ELF-1 (cell line): Measurements from ENCODE around the gene MLANA.

Experiments used
- DNase-seq: peaks from one replicate; pipeline ENCODE4 v3.0.0-alpha.2; 2016; ENCODE audit warnings: low read depth, low spot score

Gene MLANA

GRCh38 chr9:5890641-5891040, at the start of gene MLANA:
Gene MLANA (plus strand): TSS chr9:5890889. CDS start chr9:5892475, 1,586 bp downstream.
- no peak for DNase-seq

DNA sequence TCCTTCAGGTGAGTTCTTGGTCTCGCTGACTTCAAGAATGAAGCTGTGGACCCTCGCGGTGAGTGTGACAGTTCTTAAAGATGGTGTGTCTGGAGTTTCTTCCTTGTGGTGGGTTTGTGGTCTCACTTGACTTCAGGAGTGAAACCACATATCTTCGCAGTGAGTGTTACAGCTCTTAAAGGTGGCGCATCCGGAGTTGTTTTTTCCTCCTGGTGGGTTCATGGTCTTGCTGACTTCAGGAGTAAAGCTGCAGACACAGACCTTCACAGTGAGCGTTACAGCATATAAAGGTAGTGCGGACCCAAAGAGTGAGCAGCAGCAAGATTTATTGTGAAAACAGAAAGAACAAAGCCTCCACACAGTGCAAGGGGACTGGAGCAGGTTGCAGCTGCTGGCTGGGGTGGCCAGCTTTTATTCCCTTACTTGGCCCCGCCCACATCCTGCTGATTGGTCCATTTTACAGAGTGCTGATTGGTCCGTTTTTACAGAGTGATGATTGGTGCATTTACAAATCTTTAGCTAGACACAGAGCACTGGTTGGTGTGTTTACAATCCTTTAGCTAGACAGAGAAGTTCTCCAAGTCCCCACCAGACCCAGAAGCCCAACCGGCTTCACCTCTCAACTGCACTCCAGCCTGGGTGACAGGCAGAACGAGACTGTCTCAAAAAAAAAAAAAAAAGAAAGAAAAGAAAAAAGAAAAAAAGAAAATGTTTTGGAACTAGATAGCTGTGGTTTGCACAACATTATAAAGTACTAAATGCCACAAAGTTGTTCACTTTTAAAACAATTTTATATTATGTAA, 48.7 kb upstream of the MLANA start:
- peak; percentile 41 for DNase-seq

DNA sequence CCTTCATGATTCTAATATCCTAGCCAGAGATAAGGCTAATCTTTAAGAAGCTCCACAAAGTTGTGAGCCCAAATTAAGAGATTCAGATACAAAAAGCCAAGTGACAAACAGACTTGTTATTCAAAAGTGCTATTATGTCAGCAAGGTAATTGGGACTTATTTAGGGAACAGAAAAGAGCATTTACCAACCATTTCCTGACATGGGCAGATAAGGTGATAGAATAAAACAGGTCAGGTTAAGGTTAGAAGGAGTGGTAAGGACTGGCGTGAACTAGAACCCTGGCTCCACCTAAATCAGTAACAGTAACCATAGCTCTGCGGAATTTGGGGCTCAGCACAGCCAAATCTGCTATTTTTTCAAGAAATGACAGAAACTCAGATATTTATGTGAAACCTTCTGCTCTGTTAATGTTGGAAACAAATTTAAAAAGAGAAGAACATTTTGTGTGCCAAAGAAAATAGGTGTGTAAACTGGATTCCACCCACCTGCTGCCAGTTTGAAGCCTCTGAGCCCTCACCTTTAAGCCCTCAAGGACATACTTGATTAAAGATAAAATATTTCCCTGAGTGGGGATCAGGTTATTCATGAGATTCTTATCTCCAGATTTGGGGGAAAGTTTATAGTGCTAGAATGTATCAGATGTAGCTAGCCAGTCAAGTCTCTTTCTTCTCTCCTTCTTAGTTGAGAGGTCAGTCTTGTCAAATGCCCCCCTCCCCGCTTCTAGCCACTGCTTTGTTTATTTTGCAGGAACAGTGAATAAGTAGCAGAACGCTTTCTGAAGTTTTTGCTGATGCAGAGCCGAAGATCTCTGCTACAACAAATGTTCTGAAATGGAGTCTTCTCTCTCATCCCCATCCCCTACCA, 47.5 kb upstream of the MLANA start:
- no peak for DNase-seq

GRCh38 chr9:5843794-5844471, 46.8 kb upstream of the MLANA start:
- peak; percentile 69 for DNase-seq

GRCh38 chr9:5845157-5845531, 45.5 kb upstream of the MLANA start:
- no peak for DNase-seq

GRCh38 chr9:5846096-5846495, 44.6 kb upstream of the MLANA start:
- no peak for DNase-seq

DNA sequence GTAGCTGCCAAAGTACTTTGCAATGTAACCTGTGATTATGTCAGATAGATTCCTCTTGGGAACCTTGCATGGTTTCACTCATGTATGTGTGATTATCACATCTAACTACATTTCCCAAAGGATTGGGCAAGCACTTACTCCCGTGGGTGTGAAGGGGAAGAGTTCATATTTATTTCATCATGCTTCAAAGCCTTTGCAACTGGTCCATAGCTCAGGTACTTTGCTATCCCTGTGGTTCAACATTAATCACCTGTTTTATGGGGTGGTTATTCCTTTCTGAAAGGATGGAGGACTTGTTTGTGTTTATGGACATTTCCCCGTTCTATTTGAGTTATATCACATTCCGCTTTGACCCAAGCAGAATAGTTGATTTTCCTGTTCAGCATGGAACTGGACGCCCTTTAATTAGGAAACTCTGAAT, 44.2 kb upstream of the MLANA start:
- no peak for DNase-seq

DNA sequence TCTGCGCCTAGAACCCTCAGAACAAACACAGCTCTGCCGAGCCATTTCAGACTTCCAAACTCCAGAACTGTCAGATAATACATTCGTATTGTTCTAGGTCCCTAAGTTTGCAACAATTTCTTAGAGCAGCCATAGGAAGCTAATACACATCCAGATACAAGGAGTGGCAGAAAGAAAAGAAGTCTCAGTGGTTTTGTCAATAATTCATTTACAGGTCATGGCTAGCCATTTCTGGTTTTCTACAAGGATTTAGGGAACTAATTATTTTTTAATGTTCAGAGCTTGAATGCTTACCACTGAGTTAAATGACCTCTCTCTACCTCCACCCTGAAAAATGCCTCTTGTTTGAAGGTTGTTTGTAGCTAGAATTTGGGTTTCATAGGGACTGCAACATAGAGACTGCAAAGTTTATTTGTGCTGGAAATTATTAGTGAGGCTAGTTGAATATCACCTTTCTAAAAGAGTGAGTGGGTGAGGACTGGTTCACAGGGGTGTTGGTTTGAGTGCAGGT, 42.3 kb upstream of the MLANA start:
- no peak for DNase-seq

- no peak for DNase-seq
Measured at GRCh38 chr9:5850724-5851122, 40.0 kb upstream of the MLANA start.

DNA sequence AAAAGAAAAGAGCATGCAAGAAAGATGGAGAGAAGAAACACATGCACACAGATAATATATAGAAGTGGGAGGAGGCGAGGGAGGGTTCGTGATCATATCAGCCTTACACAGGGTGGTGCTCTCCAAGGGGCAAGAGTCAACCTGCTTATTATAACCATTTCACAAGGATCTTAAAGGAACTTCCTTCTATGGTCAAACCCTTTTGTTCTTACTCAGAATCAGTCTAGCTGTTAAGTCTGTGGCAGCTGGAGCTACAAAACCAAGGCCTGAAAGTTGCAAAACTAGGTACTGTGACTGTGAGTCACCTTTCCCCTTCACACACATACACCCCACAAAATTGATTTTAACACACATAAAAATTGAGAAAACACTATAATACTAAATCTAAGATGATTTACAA, 39.2 kb upstream of the MLANA start:
- no peak for DNase-seq

- no peak for DNase-seq
Measured at GRCh38 chr9:5852987-5853386, 37.7 kb upstream of the MLANA start.

GRCh38 chr9:5853617-5854016, 37.1 kb upstream of the MLANA start:
- DNase-seq, result no peak

DNA sequence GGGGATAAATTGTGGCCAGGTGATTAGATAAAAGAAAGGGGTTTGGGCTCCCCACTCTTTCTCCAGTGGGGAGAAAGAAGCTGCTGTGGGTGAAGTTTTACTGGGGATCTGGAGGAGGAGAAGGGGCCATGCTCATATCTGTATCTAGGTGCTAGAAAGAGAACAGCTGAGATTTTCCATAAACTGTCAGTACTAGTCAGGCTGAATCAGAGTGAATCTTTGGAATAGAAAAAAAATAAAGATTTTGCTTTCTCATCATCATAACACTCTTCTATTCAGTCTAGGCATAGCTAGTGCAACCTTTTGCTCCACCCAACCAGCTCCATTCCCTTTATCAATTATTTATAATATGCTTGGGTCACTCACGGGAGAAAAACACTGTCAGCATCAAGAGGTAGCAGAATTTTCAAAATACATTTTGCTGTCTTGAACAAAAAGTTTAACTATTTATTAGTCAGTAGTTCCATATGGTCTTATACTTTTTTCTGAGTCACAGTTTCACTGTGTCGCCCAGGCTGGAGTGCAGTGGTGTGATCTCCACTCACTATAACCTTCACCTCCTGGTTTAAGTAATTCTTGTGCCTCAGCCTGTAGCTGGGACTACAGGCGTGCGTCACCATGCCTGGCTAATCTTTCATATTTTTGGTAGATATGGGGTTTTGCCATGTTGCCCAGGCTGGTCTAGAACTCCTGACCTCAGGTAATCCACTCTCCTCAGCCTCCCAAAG, 36.5 kb upstream of the MLANA start:
- no peak for DNase-seq

- DNase-seq, result no peak
Measured at GRCh38 chr9:5857928-5858327, 32.8 kb upstream of the MLANA start.

- no peak for DNase-seq
Measured at GRCh38 chr9:5858833-5859232, 31.9 kb upstream of the MLANA start.

GRCh38 chr9:5863092-5863746, 27.5 kb upstream of the MLANA start:
- DNase-seq, result no peak

DNA sequence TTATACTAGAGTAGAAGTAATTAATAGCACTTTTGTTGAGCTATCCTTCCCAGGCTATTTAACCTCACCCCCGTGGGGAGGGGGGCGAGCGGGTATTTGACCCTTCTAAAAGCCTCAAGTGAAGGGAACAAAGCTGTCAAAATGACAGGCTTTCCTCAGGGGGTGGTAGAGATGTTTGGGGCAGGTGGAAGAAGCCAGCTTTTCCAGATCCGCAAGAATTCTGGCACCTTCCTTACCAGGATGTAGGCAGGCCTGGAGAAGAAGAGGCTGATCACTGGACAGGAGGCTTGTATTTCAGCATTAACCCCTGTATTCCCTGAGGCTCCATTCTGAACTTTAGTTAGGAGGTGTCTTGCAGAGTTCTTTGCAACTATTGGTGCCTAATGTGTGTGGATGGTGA, 26.2 kb upstream of the MLANA start:
- DNase-seq, result peak; percentile 91

DNA sequence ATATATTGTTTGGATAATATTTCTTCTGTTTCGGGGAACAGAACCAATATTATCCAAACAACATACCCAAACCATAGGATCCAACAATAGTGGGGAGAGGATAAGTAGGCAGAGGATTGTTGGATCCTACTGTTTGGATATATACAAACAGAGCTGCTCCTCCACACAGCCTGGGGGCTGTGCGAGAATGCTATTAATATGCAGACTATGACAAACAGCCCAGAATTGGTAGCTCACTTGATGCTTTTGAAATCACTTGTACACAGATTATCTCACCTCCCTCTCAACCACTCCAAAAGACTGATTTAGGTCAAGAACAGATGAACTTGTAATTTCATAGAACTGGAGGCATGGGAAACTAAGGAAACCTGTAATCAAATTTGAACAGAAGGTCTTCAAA, 24.4 kb upstream of the MLANA start:
- no peak for DNase-seq

GRCh38 chr9:5866685-5867084, 24.0 kb upstream of the MLANA start:
- no peak for DNase-seq

DNA sequence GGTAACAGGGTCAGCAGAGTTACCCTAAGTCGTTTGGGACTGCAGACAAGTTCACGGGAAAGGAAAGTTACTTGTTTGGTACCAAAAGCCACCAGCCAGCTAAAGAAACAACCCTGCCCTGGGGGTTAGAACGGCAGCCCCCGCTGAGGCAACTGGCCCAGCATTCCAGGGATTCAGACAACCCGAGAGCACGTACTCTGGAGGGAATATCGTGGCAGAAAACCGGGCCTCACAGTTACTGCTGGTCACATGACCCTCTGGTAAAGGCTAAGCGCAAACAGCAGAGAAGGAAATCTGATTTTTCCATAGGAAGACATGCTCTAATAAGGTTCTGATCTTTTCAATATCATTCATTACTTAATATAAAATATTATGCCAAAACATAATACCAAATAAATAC, 22.5 kb upstream of the MLANA start:
- peak; percentile 89 for DNase-seq
